Measurements from ENCODE around the gene PTPRN2. TPM values are rescaled to one million over a fixed set of nuclear protein-coding genes. Genes with fewer than 3 reads are reported as not detected.

PTPRN2 gene
- total RNA-seq, 1 donor from 2014 or later: 1.8 TPM

DNA sequence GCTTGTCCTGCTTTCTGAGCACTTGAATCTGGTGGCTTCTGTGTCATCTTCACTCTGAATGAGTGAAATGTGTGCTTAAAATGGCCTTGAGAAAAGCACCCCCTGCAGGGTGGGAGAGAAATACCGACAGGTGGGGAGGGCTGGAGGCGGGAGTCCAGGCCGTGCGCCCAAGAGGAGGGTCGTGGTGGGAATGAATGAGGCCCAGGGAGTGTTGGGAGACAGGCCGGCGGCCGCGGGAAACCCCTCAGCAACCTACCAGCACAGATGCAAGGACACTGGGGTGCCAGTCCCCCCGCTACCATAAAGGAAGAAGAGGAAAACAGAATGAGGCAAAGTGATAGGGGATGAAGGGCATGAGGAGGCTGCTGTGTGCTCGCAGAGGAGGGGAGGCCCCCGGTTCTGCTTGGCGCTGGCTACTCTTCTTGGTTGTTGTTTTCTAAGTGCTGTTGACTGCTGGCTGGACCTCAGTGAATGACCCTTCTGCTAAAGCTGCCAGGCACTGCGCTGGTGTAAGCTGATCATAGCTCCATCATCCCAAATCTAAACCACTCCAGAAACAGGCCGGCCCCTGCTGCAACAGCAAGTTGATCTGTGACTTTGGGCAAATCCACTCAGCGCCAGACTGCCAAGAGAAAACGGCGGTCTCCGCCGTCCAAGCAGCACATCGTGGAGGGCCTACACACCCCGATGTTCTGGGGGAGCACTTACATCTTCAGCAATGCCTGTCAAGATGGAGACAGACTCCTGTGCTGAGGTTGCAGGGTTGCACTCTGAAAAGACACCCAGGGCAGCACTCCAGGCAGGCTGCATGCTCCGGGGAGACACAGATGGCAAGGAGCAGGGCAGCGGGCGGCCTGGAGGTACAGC, 872.3 kb downstream of the PTPRN2 start:
- no peak overlapping the region for H3K27ac Mint-ChIP-seq
- CTCF ChIA-PET: no interaction called here
- no peak for DNase-seq

GRCh38 chr7:157714166-157715070, 873.2 kb downstream of the PTPRN2 start:
- no peaks in the 10 kb centered on the region for H3K27me3 Mint-ChIP-seq
- TF ChIP-seq, protein P1, sequence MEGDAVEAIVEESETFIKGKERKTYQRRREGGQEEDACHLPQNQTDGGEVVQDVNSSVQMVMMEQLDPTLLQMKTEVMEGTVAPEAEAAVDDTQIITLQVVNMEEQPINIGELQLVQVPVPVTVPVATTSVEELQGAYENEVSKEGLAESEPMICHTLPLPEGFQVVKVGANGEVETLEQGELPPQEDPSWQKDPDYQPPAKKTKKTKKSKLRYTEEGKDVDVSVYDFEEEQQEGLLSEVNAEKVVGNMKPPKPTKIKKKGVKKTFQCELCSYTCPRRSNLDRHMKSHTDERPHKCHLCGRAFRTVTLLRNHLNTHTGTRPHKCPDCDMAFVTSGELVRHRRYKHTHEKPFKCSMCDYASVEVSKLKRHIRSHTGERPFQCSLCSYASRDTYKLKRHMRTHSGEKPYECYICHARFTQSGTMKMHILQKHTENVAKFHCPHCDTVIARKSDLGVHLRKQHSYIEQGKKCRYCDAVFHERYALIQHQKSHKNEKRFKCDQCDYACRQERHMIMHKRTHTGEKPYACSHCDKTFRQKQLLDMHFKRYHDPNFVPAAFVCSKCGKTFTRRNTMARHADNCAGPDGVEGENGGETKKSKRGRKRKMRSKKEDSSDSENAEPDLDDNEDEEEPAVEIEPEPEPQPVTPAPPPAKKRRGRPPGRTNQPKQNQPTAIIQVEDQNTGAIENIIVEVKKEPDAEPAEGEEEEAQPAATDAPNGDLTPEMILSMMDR (IDR thresholded peaks at IDR 0.05): no peak
- H3K27ac Mint-ChIP-seq: no peak overlapping the region
- POLR2A ChIA-PET: no interaction called here
- no peaks in the 10 kb centered on the region for H3K4me1 Mint-ChIP-seq
- ATAC-seq (ENCODE audit: low read depth) (no peak), DNase-seq (no peak)
- H3K36me3 Mint-ChIP-seq (ENCODE audit: low read depth): no peaks in the 10 kb centered on the region
- H3K9me3 Mint-ChIP-seq: peaks cover 2% of the 10 kb centered on the region
- CTCF ChIA-PET: no interaction called here
- no peak overlapping the region for H3K4me3 Mint-ChIP-seq
- intact Hi-C loops (cut with micrococcal nuclease): no loop called here

More for the DNA sequence above, 872.3 kb downstream of the PTPRN2 start:
- Mint-ChIP-seq H3K27me3 (no peaks in the 10 kb centered on the region), H3K9me3 (peaks cover 2% of the 10 kb centered on the region), H3K4me1 (no peaks in the 10 kb centered on the region), H3K36me3 (ENCODE audit: low read depth) (no peaks in the 10 kb centered on the region), H3K4me3 (no peak overlapping the region)
- intact Hi-C loops (cut with micrococcal nuclease): no loop called here
- POLR2A ChIA-PET: no interaction called here
- TF ChIP-seq, protein P1 (IDR thresholded peaks at IDR 0.05): no peak
- no peak for ATAC-seq (ENCODE audit: low read depth)

DNA sequence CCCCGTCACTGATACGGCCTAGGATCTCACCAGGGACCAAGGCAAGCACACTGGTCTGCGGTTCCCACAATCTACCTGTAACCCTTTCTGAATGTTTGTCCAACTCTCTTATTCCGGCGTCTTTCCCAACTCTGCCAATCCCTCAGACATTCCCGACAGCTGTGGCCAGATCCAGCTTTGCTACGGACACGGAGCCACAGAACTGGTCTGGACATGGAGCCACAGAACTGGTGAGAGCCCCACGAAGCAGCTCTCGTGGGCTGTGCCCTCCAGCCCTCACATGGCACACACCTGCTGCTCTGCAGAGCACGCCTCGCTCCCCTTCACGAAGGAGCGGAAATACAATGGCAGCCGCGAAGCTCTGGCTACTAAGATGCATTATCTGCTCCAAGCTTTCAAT, 874.0 kb downstream of the PTPRN2 start:
- POLR2A ChIA-PET: no interaction called here
- intact Hi-C loops (cut with micrococcal nuclease): no loop called here
- H3K4me1 Mint-ChIP-seq: no peaks in the 10 kb centered on the region
- no peak for ATAC-seq (ENCODE audit: low read depth)
- TF ChIP-seq, protein P1 (IDR thresholded peaks at IDR 0.05): no peak
- no peak for DNase-seq
- peaks cover 2% of the 10 kb centered on the region for H3K9me3 Mint-ChIP-seq
- no peak overlapping the region for H3K27ac Mint-ChIP-seq
- H3K27me3 Mint-ChIP-seq: peaks cover 2% of the 10 kb centered on the region
- CTCF ChIA-PET: no interaction called here
- H3K4me3 Mint-ChIP-seq: no peak overlapping the region
- H3K36me3 Mint-ChIP-seq (ENCODE audit: low read depth): no peaks in the 10 kb centered on the region

GRCh38 chr7:157712666-157713235, 874.9 kb downstream of the PTPRN2 start:
- POLR2A ChIA-PET: no interaction called here
- DNase-seq: no peak
- H3K27me3 Mint-ChIP-seq: peaks cover 4% of the 10 kb centered on the region
- CTCF ChIA-PET: no interaction called here
- ATAC-seq (ENCODE audit: low read depth): no peak
- H3K36me3 Mint-ChIP-seq (ENCODE audit: low read depth): no peaks in the 10 kb centered on the region
- no peaks in the 10 kb centered on the region for H3K4me1 Mint-ChIP-seq
- H3K9me3 Mint-ChIP-seq: peaks cover 2% of the 10 kb centered on the region
- intact Hi-C loops (cut with micrococcal nuclease): no loop called here
- no peak overlapping the region for H3K27ac Mint-ChIP-seq
- TF ChIP-seq, protein P1 (IDR thresholded peaks at IDR 0.05): no peak
- no peak overlapping the region for H3K4me3 Mint-ChIP-seq
